IMR-90 (cell line): ENCODE measurements around the gene C22orf31. TPM values are rescaled to one million over a fixed set of nuclear protein-coding genes. Genes with fewer than 3 reads are reported as not detected.

ENCODE experiments used
- ATAC-seq: fragments of 200-7000 bp; cut with Tn5 transposase; 2 replicates; pipeline ENCODE4 v1.9.1; 2020; ENCODE audit warnings: low read depth, mild to moderate bottlenecking, moderate library complexity
- BruUV-seq: library from RNA; stranded (reverse); fragments of 400-500 nt; replicated peaks from 2 replicates; lab custom pipeline; 2021; lab: Mats Ljungman, UMichigan
- CTCF ChIA-PET: fragments of 300-600 bp; formaldehyde crosslinking; extraction: SDS; loops from one replicate; lab custom pipeline; 2021; ENCODE audit warnings: antibody characterized with exemption; lab: Yijun Ruan, JAX
- POLR2A ChIA-PET: fragments of 300-600 bp; sonication (Branson Sonifier 250); formaldehyde crosslinking; loops from one replicate; lab custom pipeline; 2022; ENCODE audit warnings: antibody characterized with exemption; ENCODE audit not compliant: unreplicated experiment; lab: Charles Lee
- DNase-seq: peaks from one replicate; pipeline ENCODE4 v3.0.0; 2013
- H2AFZ ChIP-seq: replicated peaks from 2 replicates; pipeline ENCODE3; 2013; ENCODE audit warnings: low read length, mild to moderate bottlenecking; ENCODE audit not compliant: poor library complexity
- H2AK5ac ChIP-seq: 2 replicates; pipeline ENCODE4 v1.6.1; 2013; ENCODE audit warnings: low read depth, low read length, inconsistent platforms
- H2AK9ac ChIP-seq: replicated peaks from 2 replicates; pipeline ENCODE3; 2013; ENCODE audit warnings: mild to moderate bottlenecking, low read depth, low read length, moderate library complexity; ENCODE audit not compliant: poor library complexity
- H2BK120ac ChIP-seq: 2 replicates; pipeline ENCODE4 v1.6.1; 2013; ENCODE audit warnings: low read depth, low read length, inconsistent platforms
- H2BK15ac ChIP-seq: 3 replicates; pipeline ENCODE4 v1.6.1; 2013; ENCODE audit warnings: low read depth, low read length, inconsistent platforms
- H2BK20ac ChIP-seq: 2 replicates; pipeline ENCODE4 v1.6.1; 2013; ENCODE audit warnings: low read depth, mild to moderate bottlenecking, inconsistent platforms, low read length, moderate library complexity
- H2BK5ac ChIP-seq: 2 replicates; pipeline ENCODE4 v1.6.1; 2013; ENCODE audit warnings: mild to moderate bottlenecking, low read depth, low read length, inconsistent platforms; ENCODE audit not compliant: poor library complexity, severe bottlenecking
- H3K14ac ChIP-seq: replicated peaks from 2 replicates; pipeline ENCODE4 v1.6.1; 2013; ENCODE audit warnings: low read depth, low read length, inconsistent platforms
- H3K18ac ChIP-seq: 2 replicates; pipeline ENCODE4 v1.6.1; 2013; ENCODE audit warnings: low read depth, low read length, control low read depth
- H3K23ac ChIP-seq: 2 replicates; pipeline ENCODE4 v1.6.1; 2013; ENCODE audit warnings: low read depth, low read length, inconsistent platforms
- H3K27ac ChIP-seq: 2 replicates; pipeline ENCODE4 v1.5.1; 2013; ENCODE audit warnings: mild to moderate bottlenecking, control low read depth, low read length; ENCODE audit not compliant: insufficient read depth
- H3K27me3 ChIP-seq: 2 replicates; pipeline ENCODE4 v1.6.1; 2013; ENCODE audit warnings: low read length; ENCODE audit not compliant: control insufficient read depth, insufficient read depth
- H3K36me3 ChIP-seq: 2 replicates; pipeline ENCODE4 v1.6.1; 2013; ENCODE audit warnings: low read length, mixed read lengths; ENCODE audit not compliant: control insufficient read depth, insufficient read depth
- H3K4ac ChIP-seq: 2 replicates; pipeline ENCODE4 v1.6.1; 2013; ENCODE audit warnings: low read depth, low read length, inconsistent platforms
- H3K4me1 ChIP-seq: 2 replicates; pipeline ENCODE4 v1.6.1; 2013; ENCODE audit warnings: low read length, mixed read lengths; ENCODE audit not compliant: control insufficient read depth, insufficient read depth
- H3K4me2 ChIP-seq: 2 replicates; pipeline ENCODE4 v1.6.1; 2013; ENCODE audit warnings: low read depth, mild to moderate bottlenecking, control low read depth, low read length, moderate library complexity
- H3K4me3 ChIP-seq: 2 replicates; pipeline ENCODE4 v1.5.1; 2013; ENCODE audit warnings: low read depth, mild to moderate bottlenecking, control low read depth, low read length, moderate library complexity; ENCODE audit not compliant: insufficient read depth
- H3K56ac ChIP-seq: 2 replicates; pipeline ENCODE4 v1.6.1; 2013; ENCODE audit warnings: low read length, inconsistent platforms; ENCODE audit not compliant: insufficient read depth; ENCODE audit errors: extremely low read depth
- H3K79me1 ChIP-seq, 2 experiments: 2 replicates each; pipeline ENCODE4 v1.6.1; 2013; ENCODE audit warnings: low read length in 2 of 2, inconsistent platforms in 1 of 2, low read depth in 1 of 2
- H3K9ac ChIP-seq: 2 replicates; pipeline ENCODE4 v1.6.1; 2013; ENCODE audit warnings: low read depth, low read length, control low read depth
- H3K9me1 ChIP-seq: 2 replicates; pipeline ENCODE4 v1.6.1; 2013; ENCODE audit warnings: low read length, inconsistent platforms; ENCODE audit not compliant: insufficient read depth
- H3K9me3 ChIP-seq: 2 replicates; pipeline ENCODE4 v1.6.1; 2013; ENCODE audit warnings: low read length; ENCODE audit not compliant: control insufficient read depth, insufficient read depth
- H4K20me1 ChIP-seq: 2 replicates; pipeline ENCODE4 v1.6.1; 2013; ENCODE audit warnings: low read length, inconsistent platforms; ENCODE audit not compliant: insufficient read depth
- H4K5ac ChIP-seq: 2 replicates; pipeline ENCODE4 v1.6.1; 2013; ENCODE audit warnings: mild to moderate bottlenecking, low read depth, low read length, control low read depth
- H4K8ac ChIP-seq, 2 experiments: 2 replicates each; pipeline ENCODE4 v1.6.1; 2013; ENCODE audit warnings: low read depth in 2 of 2, low read length in 2 of 2, control low read depth in 1 of 2, inconsistent platforms in 1 of 2
- H4K91ac ChIP-seq: 2 replicates; pipeline ENCODE4 v1.6.1; 2013; ENCODE audit warnings: low read depth, low read length, inconsistent platforms; ENCODE audit not compliant: insufficient read depth
- MAFK ChIP-seq: IDR thresholded peaks from 2 replicates; pipeline ENCODE4 v1.6.1; 2012; ENCODE audit warnings: low read depth, low read length, improper control_type of control experiment
- MXI1 ChIP-seq: IDR thresholded peaks from 2 replicates; pipeline ENCODE4 v1.6.1; 2012; ENCODE audit warnings: low read depth, mild to moderate bottlenecking, low read length, moderate library complexity, borderline replicate concordance
- RFX5 ChIP-seq: IDR thresholded peaks from 2 replicates; pipeline ENCODE4 v1.8.0; 2012; ENCODE audit warnings: low read depth, mild to moderate bottlenecking, low read length, moderate library complexity
- WGBS, 2 experiments: methylation state at CpG; one replicate each; pipeline versions ENCODE4 v1.1.5 to v1.1.7; 2013; ENCODE audit warnings: missing lambda C conversion rate in 2 of 2; ENCODE audit not compliant: insufficient read length in 1 of 2; ENCODE audit errors: extremely low coverage in 2 of 2; 5-methylcytosine and 5-hydroxymethylcytosine counted together
- dilution Hi-C: fragments of 300-500 bp; cut with HindIII; formaldehyde crosslinking; loops from one replicate; pipeline ENCODE4 v1.14.3; 2018; ENCODE audit warnings: low sequenced_read_pairs; ENCODE audit not compliant: unreplicated experiment
- in situ Hi-C: fragments of 300-500 bp; cut with MboI; formaldehyde crosslinking; loops from 3 replicates; pipeline ENCODE4 v1.14.3; 2019; ENCODE audit warnings: low sequenced_read_pairs, inconsistent platforms, mixed read lengths
- intact Hi-C: fragments of 100-400 bp; cut with micrococcal nuclease; formaldehyde crosslinking; loops from 2 replicates; pipeline ENCODE4 v1.10.0; 2022
- polyA plus RNA-seq, 3 experiments: library from polyadenylated mRNA; depleted of rRNA; stranded (reverse); fragments of >200 nt; gene quantifications; 2 replicates each; pipeline ENCODE4 v1.2.3, GENCODE V29; 2012; ENCODE audit warnings: low replicate concordance in 1 of 3
- total RNA-seq: library from RNA; depleted of rRNA; stranded (reverse); fragments of >200 nt; gene quantifications from 2 replicates; pipeline ENCODE4 v1.2.3, GENCODE V29; 2012
- TF ChIP-seq, protein P1 (sequence below): fragments of 150-350 bp; IDR thresholded peaks from 2 replicates; pipeline ENCODE4 v1.6.1; 2017; ENCODE audit warnings: mild to moderate bottlenecking, antibody characterized with exemption, low read length, low read depth

The C22orf31 gene
- total and polyA plus RNA-seq, 2 of the 4 experiments (the other 2 are of a cell fraction): not detected

DNA sequence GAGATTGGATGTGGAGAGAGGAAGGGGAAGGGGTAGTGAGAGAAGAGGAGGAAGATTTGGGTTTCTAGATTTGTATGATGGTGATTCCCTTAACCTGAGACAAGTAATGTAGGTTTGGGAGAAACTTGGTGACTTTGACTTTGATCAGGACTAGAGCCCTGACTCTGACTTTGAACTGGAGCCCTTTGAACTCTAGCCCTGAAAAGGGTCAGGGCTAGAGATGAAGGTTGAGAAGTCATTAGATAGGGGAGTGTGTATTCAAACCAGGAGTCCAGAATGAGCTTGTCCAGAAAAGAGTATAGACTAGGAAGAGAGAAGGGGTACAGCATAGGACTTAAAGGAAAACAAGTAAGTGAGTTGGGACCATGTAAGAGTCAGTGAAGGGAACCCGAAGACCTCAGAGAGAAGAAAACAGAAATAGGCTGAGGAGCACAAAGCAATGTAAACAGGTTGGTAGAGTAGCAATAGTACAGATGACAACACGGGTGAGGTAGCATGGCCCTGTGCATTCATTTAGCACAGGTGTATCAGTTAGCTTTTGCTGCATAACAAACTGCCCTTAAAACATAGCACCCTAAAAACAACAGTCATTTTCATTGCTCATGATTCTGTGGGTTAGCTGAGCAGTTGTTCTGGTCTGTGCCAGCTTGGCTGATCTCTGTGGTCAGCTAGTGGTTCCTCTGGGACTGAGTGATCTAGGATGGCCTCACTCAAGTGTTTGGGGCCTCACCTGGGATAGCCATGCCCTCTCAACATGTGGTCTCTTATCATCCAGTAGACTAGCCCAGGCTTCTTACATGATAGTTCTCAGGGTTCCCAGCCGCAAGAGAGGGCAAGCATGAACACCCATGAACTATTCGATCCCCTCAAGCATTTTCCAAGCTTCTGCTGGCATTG is 43.1 kb downstream of the C22orf31 start:
- Histone ChIP-seq H3K4me1 (no peaks in the 10 kb centered on the region), H2AK9ac (no peak overlapping the region), H3K4ac (no peak overlapping the region), H4K5ac (no peak overlapping the region), H2BK120ac (no peak overlapping the region), H3K56ac (no peak overlapping the region), H3K18ac (no peak overlapping the region), H4K20me1 (no peaks in the 10 kb centered on the region), H4K8ac (no peak overlapping the region), H3K9me1 (peaks cover 4% of the 10 kb centered on the region), H3K27me3 (no peaks in the 10 kb centered on the region), H2BK20ac (no peak overlapping the region), H3K23ac (no peak overlapping the region), H2BK5ac (no peak overlapping the region), H4K91ac (no peak overlapping the region), H3K9ac (no peak overlapping the region), H3K36me3 (no peaks in the 10 kb centered on the region), H3K79me1 (peaks cover 1 to 4% of the 10 kb centered on the region in 2 experiments; a peak in 2 of 4 replicates), H3K4me3 (no peak overlapping the region), H3K4me2 (no peak overlapping the region), H3K27ac (no peak overlapping the region), H2AK5ac (no peak overlapping the region), H3K14ac (no peak overlapping the region), H2AFZ (no peak overlapping the region), H2BK15ac (no peak overlapping the region), H3K9me3 (peaks cover 3% of the 10 kb centered on the region)
- BruUV-seq: no TSS peak
- intact Hi-C loops (no loop called here), dilution Hi-C loops (no loop called here), in situ Hi-C loops (no loop called here)
- DNase-seq (no peak), ATAC-seq (no peak)
- no CpG with 5 or more reads among the region's 4 CpGs for WGBS, 2 experiments
- POLR2A ChIA-PET: no interaction called here
- TF ChIP-seq, protein P1, sequence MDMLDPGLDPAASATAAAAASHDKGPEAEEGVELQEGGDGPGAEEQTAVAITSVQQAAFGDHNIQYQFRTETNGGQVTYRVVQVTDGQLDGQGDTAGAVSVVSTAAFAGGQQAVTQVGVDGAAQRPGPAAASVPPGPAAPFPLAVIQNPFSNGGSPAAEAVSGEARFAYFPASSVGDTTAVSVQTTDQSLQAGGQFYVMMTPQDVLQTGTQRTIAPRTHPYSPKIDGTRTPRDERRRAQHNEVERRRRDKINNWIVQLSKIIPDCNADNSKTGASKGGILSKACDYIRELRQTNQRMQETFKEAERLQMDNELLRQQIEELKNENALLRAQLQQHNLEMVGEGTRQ: no peak
- no peak for TF ChIP-seq MXI1
- no peak for TF ChIP-seq RFX5
- TF ChIP-seq MAFK: no peak
- CTCF ChIA-PET: interaction anchor here (1.1 kb wide), 1 partner anchor 10 kb away, joined by 3 read pairs; no protein-coding TSS in a partner anchor
